HG02623 (cell line): ENCODE measurements around the gene FAM156A.
"Not testable (repeated sequence)": the region's sequence is repeated elsewhere in the genome, so short reads cannot be mapped to it uniquely, and the experiment has no call there.

Experiments used
- ATAC-seq: cut with Tn5 transposase; IDR thresholded peaks from one replicate; pipeline ENCODE4 v1.9.1; 2021; ENCODE audit warnings: moderate library complexity; ENCODE audit not compliant: unreplicated experiment

FAM156A gene, protein sequence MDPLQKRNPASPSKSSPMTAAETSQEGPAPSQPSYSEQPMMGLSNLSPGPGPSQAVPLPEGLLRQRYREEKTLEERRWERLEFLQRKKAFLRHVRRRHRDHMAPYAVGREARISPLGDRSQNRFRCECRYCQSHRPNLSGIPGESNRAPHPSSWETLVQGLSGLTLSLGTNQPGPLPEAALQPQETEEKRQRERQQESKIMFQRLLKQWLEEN

GRCh38 chrX:52958113-52958959 is at the start of gene FAM156A:
Gene FAM156A, minus strand, starts transcription at chrX:52958518. Its CDS starts 9,930 bp downstream, at chrX:52948588.
- ATAC-seq: peak; percentile 89

GRCh38 chrX:53005327-53005726 is 47.0 kb upstream of the FAM156A start:
- ATAC-seq: no peak

DNA sequence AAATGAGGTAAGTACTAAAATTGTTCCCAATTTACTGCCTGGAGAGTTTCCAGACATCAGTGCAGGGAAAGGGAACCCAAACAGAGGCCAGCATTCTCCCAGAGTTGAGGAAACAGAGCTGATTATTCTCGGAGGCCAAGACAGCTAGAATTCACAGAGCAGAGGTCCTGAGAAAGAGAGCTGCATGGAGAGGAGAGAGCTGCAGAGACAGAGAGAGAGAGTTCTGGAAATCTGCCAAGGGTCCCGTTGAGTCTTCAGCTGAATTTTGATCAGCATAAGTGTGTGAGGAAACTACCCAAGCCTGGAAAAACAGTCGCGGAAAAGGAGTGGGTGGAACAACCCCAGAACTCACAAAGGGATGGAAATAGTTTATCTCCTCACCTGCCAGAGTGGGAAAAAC is 46.5 kb upstream of the FAM156A start:
- ATAC-seq: no peak

- ATAC-seq: no peak
Observed at GRCh38 chrX:53004038-53004437, 45.7 kb upstream of the FAM156A start.

- no peak for ATAC-seq
Observed at GRCh38 chrX:53003111-53003510, 44.8 kb upstream of the FAM156A start.

DNA sequence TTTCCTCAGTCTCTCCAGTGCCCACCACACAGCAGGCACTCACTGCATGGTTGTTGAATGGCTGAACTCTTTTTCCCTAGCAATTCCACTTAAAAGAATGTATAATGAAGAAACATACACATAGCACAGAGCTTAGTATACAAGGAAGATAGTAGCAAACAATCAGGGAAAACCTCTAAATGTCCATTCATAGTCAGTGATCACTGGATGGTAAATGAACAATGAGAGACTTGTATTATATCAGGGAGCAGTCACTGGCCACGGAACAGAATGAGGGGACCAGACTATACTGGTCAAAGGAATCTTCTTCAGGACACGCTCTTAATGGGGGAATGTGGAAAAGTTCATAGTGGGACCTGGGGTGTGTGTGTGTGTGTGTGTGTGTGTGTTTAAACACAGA is 43.6 kb upstream of the FAM156A start:
- no peak for ATAC-seq

DNA sequence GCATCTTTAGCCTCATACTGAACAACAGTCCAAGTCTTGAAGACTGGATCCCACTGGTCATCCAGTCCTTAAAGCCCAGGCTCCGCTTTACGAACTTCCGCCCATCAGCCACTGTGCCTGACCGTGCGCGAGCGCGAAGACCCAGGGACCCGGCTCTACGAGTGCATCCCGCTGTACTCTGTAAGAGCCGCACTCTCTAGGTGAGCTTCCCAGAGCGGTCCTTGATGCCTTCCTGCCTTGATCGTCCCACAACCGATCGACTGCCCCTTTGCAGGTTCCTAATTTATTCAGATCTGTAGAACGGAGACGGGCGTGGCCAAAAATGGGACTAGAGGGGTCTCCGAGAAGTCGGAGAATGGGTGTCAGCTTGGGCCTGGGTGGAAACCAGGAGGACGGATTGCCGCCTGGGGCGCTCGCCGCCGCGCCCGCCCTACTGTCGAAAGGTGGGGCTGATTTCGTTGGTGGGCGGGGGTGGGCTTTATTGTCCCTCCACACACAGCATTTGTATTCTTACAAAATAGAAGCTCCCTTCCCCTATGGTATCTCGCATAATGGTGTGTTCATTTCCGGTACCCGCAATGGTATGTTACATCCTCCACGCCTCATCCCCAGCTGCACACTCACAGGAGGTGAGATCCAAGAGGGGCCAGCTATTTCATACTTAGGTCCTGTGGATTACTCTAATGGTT is 42.3 kb upstream of the FAM156A start:
- ATAC-seq: no peak

DNA sequence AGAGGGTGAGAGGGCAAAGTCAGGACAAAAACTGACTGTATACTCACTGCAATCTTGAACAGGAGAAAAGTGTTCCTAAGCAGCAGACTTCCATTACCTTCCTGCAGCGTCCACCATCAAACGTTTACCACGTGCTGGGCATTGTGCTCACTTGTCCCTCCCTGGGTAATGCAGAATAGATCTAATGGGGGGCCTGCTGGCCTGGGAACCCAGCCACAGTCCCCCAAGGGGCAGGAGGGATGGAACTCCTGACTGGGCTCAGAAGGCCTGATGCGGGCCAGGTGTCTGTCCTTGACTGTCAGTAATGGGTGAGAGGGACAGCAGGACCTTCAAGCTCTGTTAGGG is 37.6 kb upstream of the FAM156A start:
- no peak for ATAC-seq

DNA sequence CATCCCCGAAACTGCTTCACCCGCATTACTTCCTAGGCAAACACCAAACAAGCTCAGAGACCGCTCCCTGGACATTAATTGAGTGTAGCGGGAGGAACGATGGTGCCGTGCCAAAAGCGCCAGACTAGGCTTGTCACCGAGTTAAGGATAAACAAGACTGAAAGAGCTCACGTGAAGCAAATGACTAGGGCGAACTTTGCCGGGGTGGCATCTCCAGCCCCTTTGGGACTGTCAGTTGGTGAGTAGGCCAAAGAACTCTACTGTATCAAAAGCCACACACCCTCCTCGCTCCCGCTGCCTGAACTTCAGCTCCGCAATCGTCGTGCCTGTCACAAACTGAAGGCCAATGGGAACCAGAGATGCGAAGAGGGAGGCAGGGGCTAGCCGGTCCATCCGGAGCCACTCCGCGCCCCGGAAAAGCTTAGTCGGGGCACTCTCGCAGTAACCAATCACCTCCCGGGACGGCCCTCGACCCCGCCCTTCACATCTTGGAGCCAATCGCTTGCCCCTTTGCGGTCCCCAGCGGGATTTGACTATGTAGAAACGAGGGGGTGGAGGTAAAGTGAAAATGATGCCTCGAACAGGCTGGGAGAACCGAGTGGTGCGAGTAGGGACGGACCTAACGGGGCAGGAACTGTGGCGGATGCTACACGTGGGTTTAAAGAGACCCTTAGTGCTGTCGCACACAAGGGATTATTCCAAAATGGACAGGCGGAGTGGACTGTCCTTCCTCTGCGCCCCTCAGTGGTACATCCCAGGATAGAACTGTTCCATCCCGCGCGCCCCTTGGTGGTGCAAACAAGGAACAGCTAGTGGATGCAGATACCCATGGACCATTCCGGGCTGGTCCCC is 37.0 kb upstream of the FAM156A start:
- ATAC-seq: peak; percentile 96

GRCh38 chrX:52990848-52991247 is 32.5 kb upstream of the FAM156A start:
- ATAC-seq: no peak

DNA sequence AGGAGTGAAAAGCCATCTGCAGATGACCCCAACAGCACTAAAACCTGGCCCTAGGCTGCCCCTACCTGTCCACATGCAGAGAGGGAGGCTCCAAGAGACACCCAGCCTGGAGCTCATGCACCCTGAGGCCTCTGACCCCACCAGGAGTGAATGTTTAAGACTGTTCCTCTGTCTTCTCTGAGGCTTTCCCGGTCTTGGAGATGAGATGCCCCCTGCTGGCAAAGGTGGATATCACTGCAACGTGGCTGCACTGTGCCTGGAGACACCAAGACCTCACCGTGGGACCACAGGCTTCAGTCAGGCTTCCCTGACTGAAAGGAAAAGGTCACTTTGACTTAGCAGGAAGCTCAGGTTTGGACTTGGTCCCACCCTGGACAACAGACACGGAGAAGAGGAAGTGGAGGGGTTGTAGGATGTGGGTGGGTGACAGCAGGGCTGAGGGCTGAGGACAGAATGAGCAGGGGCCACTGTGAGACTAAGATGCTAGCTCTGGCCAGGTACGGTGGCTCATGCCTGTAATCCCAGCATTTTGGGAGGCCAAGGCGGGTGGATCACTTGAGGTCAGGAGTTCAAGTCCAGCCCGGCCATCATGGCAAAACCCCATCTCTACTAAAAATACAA is 31.8 kb upstream of the FAM156A start:
- peak; percentile 72 for ATAC-seq

- no peak for ATAC-seq
Observed at GRCh38 chrX:52988985-52989917, 30.9 kb upstream of the FAM156A start.

DNA sequence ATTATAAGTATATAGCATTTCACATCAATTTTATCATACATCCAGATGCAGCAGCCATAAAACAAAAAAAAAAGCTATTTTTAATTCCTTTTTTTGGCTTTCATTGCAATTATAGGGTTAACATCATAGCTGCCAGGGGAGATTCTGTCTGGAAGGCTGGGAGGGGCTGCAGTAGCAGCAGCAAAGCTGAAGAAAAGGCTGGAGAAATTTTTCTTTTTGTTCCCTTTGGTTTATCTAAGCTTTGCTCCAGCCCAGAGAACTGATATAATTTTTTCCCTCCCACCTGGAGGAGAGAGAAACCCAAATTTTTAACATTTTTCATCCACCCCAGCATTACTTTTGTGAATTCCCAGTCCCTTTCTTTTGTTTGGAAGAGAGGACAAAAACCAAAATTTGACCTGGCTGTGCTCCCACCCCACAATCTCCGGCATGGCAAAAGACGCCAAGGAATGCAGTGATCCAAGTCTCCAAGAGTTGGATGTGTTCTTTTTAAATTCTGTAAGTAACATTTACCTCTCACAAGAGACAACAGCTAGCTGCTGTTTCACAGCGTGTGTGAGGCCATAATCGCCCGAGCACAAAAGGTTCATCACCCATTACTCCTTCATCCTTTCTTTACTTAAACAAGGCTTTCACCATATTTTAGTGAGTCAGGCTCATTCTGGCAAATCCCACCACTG is 25.1 kb upstream of the FAM156A start:
- no peak for ATAC-seq

DNA sequence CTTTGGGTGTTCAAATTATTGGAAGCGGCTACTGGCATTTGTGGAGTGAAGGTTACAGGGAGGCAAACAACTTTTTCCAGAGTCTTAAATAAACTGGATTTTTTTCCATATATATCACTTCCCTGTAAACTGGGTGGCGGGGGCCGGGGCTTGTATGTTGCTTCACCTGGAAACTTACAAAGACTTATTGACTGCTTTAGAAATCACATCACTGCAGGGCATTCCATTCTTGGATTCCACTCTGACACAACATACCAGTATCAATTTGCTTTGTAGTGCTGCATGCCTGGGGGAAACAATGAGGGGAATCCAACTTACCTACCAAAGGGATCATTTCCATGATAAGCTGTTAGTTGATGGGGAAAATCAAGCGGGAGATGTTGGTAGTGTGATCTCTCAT is 21.7 kb upstream of the FAM156A start:
- no peak for ATAC-seq

GRCh38 chrX:52979568-52979967 is 21.2 kb upstream of the FAM156A start:
- ATAC-seq: no peak

GRCh38 chrX:52977953-52978352 is 19.6 kb upstream of the FAM156A start:
- no peak for ATAC-seq

DNA sequence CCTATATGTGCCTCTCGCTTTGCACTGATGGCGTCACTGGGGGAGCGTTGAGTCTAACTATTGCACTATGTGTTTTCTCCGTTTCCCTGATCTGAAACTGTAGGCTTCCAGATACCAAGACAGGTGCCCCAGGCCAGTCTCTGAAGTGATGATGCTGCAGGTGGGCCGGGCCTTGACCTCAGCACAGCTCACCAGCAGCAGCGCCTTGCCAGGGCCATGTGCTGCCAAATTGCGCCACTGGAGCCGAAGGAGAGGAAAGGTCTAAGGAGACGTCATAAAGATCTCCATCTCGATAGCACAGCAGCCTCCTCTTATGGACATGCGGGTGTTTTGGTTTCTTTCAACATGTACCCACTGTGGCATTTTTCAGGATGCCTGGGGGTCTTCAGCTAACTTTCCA is 17.3 kb upstream of the FAM156A start:
- ATAC-seq: not testable (repeated sequence)

GRCh38 chrX:52974336-52974992 is 16.1 kb upstream of the FAM156A start:
- ATAC-seq: not testable (repeated sequence)
